Pancreas (tissue), 10 donors: Measurements from ENCODE around the gene LINS1. TPM values are rescaled to one million over a fixed set of nuclear protein-coding genes. Genes with fewer than 3 reads are reported as not detected.

ENCODE experiments used
- ATAC-seq, 4 donors: fragments of 200-7000 bp; cut with Tn5 transposase; one replicate each; pipeline versions ENCODE4 v1.8.0 to v1.9.1; 2020; ENCODE audit warnings: mild to moderate bottlenecking in 4 of 4, moderate library complexity in 4 of 4
- DNase-seq, 6 donors: peaks; one replicate each; pipeline ENCODE4 v3.0.0-alpha.2; 2020
- FAIRE-seq: peaks from 2 replicates; lab custom pipeline; 2012; peaks lifted over from hg19 to GRCh38; lab: Jason Lieb, UNC
- H3K27ac ChIP-seq, 4 donors: fragments of 200-600 bp; sonication (generic); 1 replicate in 3 of 4; 2 replicates in 1 of 4; pipeline versions ENCODE4 v1.5.0 to v1.8.0; 2020
- H3K27me3 ChIP-seq, 4 donors: fragments of 200-600 bp; one replicate each; pipeline ENCODE4 v1.8.0; 2021
- H3K36me3 ChIP-seq, 3 donors: fragments of 200-600 bp; sonication (generic) in 1 of 3; one replicate each; pipeline versions ENCODE4 v1.5.0 to v1.8.0; 2020 to 2021
- H3K4me1 ChIP-seq, 3 donors: fragments of 200-600 bp; one replicate each; pipeline ENCODE4 v1.8.0; 2021
- H3K4me3 ChIP-seq, 4 donors: fragments of 200-600 bp; sonication (generic) in 2 of 4; one replicate each; pipeline versions ENCODE4 v1.5.0 to v1.8.0; 2020 to 2021
- H3K9me3 ChIP-seq, 4 donors: fragments of 200-600 bp; one replicate each; pipeline ENCODE4 v1.8.0; 2021
- WGBS, 2 donors: extraction: QIAGEN DNeasy Blood & Tissue Kit; methylation state at CpG; one replicate each; pipeline ENCODE4 v1.1.7; 2013; 5-methylcytosine and 5-hydroxymethylcytosine counted together
- intact Hi-C, 3 donors: fragments of 100-400 bp; cut with DNase I; formaldehyde crosslinking; loops; one replicate each; pipeline versions ENCODE4 v1.11.1 to v1.14.2; 2022
- polyA plus RNA-seq, 2 donors: library from polyadenylated mRNA; stranded (reverse); fragments of 200-250 nt; gene quantifications; one replicate each; pipeline ENCODE4 v1.2.3, GENCODE V29; 2013
- total RNA-seq, 6 donors: library from RNA; stranded (reverse); fragmentation: NEBNext Ultra II Directional in 4 of 6; extraction: Animal tissue kit (Norgen Biotek cat#: 25700) in 4 of 6; gene quantifications; one replicate each; pipeline versions ENCODE4 v1.2.1 to v1.2.4, GENCODE V29; 2021 to 2023
- TF ChIP-seq, protein P1 (sequence below), 4 donors: fragments of 200-600 bp; sonication (generic) in 3 of 4; IDR thresholded peaks; one replicate each; pipeline versions ENCODE4 v1.5.0 to v1.8.0; 2021; ENCODE audit warnings: antibody characterized with exemption in 4 of 4
- donor health status: healthy with polysubstance abuse.
- donor health status: DM: no; HTN: no; CAD: no; lungs with moderate emphysema.
- donor health status: DM: no; HTN: no; CAD: no.
- donor health status: control.
- donor health status: control.
- donor health status: Bipolar disorder and iron deficiency.
- donor health status: DM: yes; HTN: yes; CAD: no.
- donor health status: DM: no; HTN: no; CAD: no.
- donor health status: DM: no; HTN: no; CAD: no.
- donor health status: DM: yes; HTN: yes; CAD: no.

LINS1 gene
- total and polyA plus RNA-seq, 8 donors: 3.0 to 9.1 (median 4.6) TPM

DNA sequence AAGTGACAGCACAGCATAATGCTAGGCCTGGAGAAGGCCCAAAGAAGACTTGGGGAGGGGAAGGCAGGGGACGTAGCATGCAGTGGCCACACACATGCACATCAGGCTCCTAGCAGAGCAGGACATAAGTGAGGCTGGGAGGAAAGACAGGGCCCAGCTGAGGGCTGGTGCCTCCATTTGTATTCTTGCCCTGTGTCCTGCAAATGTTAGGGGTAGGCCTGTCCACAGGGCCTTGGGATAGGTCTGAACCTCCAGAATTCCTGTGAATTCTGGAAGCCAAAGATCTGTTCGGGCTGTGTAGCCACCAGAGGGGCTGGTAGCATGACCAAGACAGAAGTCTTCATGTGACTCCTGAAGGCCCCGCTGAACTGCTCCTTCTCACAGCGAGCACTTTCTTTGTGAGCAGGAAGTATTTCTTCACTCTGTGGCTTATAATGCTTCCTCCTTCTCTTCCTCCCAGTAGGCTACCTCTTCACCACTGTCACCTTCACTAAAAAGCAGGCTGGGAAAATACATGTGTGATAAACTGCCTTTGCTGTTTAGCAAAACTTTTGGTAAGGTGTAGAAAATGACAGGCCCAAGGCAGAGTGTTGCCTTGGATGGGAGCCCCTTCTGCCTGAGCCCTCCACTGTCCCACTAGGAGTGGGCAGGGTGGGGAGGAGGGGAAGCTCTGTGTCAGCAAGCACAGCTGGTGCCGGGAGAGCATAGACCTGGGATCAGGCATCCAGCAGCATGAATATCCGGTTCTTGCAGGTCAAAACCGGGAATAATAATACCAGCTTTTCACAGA is 81.7 kb downstream of the LINS1 start:
- Histone ChIP-seq H3K27ac (no peak overlapping the region), H3K4me1 (peaks cover 0 to 12% (median 11%) of the 10 kb centered on the region in 3 donors), H3K4me3 (no peak overlapping the region), H3K9me3 (no peaks in the 10 kb centered on the region), H3K27me3 (no peaks in the 10 kb centered on the region), H3K36me3 (no peaks in the 10 kb centered on the region)
- ATAC-seq: peak in 1 of 4 donors; percentile 60
- intact Hi-C loops: no loop called here
- WGBS, 2 donors: 78 to 85% methylated on average over 7 of the region's 7 CpGs
- no peak for FAIRE-seq
- TF ChIP-seq, protein P1, sequence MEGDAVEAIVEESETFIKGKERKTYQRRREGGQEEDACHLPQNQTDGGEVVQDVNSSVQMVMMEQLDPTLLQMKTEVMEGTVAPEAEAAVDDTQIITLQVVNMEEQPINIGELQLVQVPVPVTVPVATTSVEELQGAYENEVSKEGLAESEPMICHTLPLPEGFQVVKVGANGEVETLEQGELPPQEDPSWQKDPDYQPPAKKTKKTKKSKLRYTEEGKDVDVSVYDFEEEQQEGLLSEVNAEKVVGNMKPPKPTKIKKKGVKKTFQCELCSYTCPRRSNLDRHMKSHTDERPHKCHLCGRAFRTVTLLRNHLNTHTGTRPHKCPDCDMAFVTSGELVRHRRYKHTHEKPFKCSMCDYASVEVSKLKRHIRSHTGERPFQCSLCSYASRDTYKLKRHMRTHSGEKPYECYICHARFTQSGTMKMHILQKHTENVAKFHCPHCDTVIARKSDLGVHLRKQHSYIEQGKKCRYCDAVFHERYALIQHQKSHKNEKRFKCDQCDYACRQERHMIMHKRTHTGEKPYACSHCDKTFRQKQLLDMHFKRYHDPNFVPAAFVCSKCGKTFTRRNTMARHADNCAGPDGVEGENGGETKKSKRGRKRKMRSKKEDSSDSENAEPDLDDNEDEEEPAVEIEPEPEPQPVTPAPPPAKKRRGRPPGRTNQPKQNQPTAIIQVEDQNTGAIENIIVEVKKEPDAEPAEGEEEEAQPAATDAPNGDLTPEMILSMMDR (IDR thresholded peaks at IDR 0.05): no peak
- DNase-seq: peak in 1 of 6 donors; percentile 16

DNA sequence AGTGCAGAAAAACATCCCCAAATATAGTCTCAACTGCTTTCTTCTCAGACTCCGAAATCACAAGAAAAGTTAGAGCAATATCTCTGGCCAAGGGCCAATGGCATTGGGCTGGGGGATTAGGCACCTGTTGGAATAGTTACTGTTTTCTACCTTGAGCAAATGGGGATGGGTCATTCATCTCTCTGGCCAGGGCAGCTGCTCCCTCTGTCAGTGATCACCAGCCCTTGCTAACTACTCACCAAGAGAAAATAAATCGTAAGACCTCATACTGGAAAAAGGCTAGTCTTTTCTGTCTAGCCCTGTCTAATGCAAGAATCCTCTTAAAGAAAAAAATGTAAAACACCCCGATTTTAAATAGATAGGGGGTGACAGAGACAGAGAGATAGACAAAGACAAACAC is 84.1 kb downstream of the LINS1 start:
- Histone ChIP-seq H3K36me3 (no peaks in the 10 kb centered on the region), H3K27ac (no peak overlapping the region), H3K4me3 (no peak overlapping the region), H3K9me3 (no peaks in the 10 kb centered on the region), H3K4me1 (peaks cover 0 to 12% (median 11%) of the 10 kb centered on the region in 3 donors), H3K27me3 (no peaks in the 10 kb centered on the region)
- no peak for FAIRE-seq
- 58 to 61% methylated on average over 3 of the region's 3 CpGs for WGBS, 2 donors
- no peak for DNase-seq
- intact Hi-C loops: no loop called here
- no peak for ATAC-seq
- TF ChIP-seq, protein P1 (IDR thresholded peaks at IDR 0.05): no peak

Other genes with a start within 250 kb of the LINS1 start
- under 1 TPM in 1 of 6 donors, not detected in 5; 0.19 TPM for gene CERS3, start 73.2 kb downstream of the LINS1 start, total RNA-seq
- gene CERS3, start 73.2 kb downstream of the LINS1 start, polyA plus RNA-seq: under 1 TPM in 1 of 2 donors, not detected in 1; 0.07 TPM
- gene ASB7, start 405 bp upstream of the LINS1 start, total RNA-seq: 1 to 10 TPM; 3.9 to 7.8 (median 4.6) TPM
- 1 to 10 TPM; 1.9 to 2.7 TPM for gene ASB7, start 405 bp upstream of the LINS1 start, polyA plus RNA-seq